Progenitor cell of endocrine pancreas (in vitro differentiated cells): ENCODE data around the gene CELF3. TPM values are rescaled to one million over a fixed set of nuclear protein-coding genes. Genes with fewer than 3 reads are reported as not detected.
A peak's percentile ranks its signal among the peaks of the same experiment; 100 is the strongest.

Experiments used
- DNase-seq: peaks from one replicate; pipeline ENCODE4 v3.0.0; 2021; ENCODE audit warnings: low spot score; ENCODE audit not compliant: unreplicated experiment
- H3K27ac Mint-ChIP-seq: 2 replicates; pipeline ENCODE4 v1.8.0; 2021; ENCODE audit warnings: mild to moderate bottlenecking, moderate library complexity, mixed read lengths
- H3K27me3 Mint-ChIP-seq: 2 replicates; pipeline ENCODE4 v1.8.0; 2021; ENCODE audit warnings: mixed read lengths
- H3K36me3 Mint-ChIP-seq: 2 replicates; pipeline ENCODE4 v1.8.0; 2022; ENCODE audit warnings: mixed read lengths; ENCODE audit not compliant: insufficient read depth
- H3K4me1 Mint-ChIP-seq: 2 replicates; pipeline ENCODE4 v1.8.0; 2021; ENCODE audit warnings: low read depth, mixed read lengths
- H3K4me3 Mint-ChIP-seq: 2 replicates; pipeline ENCODE4 v1.8.0; 2021; ENCODE audit warnings: low read depth, mild to moderate bottlenecking, moderate library complexity, mixed read lengths
- H3K9me3 Mint-ChIP-seq: 2 replicates; pipeline ENCODE4 v1.8.0; 2021; ENCODE audit warnings: low read depth, mixed read lengths
- total RNA-seq: library from RNA; stranded (reverse); gene quantifications from 2 replicates; pipeline ENCODE4 v1.2.1, GENCODE V29; 2021
- TF ChIP-seq, protein P1 (sequence below): fragments of 200-600 bp; sonication (generic); IDR thresholded peaks from one replicate; pipeline ENCODE4 v1.5.0; 2021; ENCODE audit warnings: antibody characterized with exemption, mild to moderate bottlenecking; ENCODE audit not compliant: unreplicated experiment

CELF3 gene
- total RNA-seq, 1 donor from 2014 or later = 22.6 TPM

DNA sequence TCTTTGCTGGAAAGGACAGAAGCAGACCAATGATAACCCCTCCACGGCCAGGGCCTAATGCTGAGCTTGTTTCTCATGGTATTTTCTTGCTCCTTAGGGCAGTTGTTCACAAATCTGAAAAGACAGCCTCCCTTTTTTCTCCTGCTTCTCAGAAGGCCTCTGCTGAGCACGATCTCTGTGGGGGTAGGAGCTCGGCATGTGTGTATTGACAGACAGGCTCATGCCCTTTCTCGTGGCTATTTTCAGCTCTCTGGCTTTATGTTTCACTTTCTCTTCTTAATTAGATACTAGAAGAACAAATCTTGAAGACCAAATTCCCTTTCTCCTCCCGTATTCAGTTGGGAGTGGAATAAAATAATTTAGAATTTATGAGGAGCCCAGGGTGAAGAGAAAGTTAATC lies 4.0 kb upstream of the CELF3 start:
- H3K36me3 Mint-ChIP-seq = no peaks in the 10 kb centered on the region
- H3K9me3 Mint-ChIP-seq = no peaks in the 10 kb centered on the region
- H3K4me1 Mint-ChIP-seq = peaks cover 26% of the 10 kb centered on the region
- DNase-seq = no peak
- TF ChIP-seq, protein P1, sequence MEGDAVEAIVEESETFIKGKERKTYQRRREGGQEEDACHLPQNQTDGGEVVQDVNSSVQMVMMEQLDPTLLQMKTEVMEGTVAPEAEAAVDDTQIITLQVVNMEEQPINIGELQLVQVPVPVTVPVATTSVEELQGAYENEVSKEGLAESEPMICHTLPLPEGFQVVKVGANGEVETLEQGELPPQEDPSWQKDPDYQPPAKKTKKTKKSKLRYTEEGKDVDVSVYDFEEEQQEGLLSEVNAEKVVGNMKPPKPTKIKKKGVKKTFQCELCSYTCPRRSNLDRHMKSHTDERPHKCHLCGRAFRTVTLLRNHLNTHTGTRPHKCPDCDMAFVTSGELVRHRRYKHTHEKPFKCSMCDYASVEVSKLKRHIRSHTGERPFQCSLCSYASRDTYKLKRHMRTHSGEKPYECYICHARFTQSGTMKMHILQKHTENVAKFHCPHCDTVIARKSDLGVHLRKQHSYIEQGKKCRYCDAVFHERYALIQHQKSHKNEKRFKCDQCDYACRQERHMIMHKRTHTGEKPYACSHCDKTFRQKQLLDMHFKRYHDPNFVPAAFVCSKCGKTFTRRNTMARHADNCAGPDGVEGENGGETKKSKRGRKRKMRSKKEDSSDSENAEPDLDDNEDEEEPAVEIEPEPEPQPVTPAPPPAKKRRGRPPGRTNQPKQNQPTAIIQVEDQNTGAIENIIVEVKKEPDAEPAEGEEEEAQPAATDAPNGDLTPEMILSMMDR = no peak
- no peak overlapping the region for H3K4me3 Mint-ChIP-seq
- no peak overlapping the region for H3K27ac Mint-ChIP-seq
- peaks cover 69% of the 10 kb centered on the region for H3K27me3 Mint-ChIP-seq

DNA sequence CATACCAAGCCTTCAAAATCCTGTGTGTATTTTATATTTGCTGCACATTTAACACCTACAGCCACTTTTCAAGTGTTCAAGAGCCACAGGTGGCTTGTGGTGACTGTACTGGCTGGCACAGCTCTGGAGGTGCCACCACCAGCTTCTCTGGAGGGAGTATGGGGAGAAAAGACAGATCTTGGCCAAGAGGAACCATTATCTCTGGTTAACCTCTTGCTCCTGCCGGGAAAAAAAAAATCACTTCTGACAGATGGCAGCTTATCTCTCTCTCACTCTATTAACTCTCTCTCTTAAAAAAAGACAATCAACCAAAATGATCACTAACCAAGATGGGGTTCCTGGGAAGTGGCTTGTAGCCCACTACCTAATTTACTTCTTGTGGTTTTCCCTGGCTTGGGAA lies 3.5 kb upstream of the CELF3 start:
- H3K27ac Mint-ChIP-seq = no peak overlapping the region
- peaks cover 31% of the 10 kb centered on the region for H3K4me1 Mint-ChIP-seq
- TF ChIP-seq, protein P1 = no peak
- H3K4me3 Mint-ChIP-seq = no peak overlapping the region
- no peaks in the 10 kb centered on the region for H3K36me3 Mint-ChIP-seq
- H3K27me3 Mint-ChIP-seq = peaks cover 67% of the 10 kb centered on the region
- H3K9me3 Mint-ChIP-seq = no peaks in the 10 kb centered on the region
- no peak for DNase-seq

DNA sequence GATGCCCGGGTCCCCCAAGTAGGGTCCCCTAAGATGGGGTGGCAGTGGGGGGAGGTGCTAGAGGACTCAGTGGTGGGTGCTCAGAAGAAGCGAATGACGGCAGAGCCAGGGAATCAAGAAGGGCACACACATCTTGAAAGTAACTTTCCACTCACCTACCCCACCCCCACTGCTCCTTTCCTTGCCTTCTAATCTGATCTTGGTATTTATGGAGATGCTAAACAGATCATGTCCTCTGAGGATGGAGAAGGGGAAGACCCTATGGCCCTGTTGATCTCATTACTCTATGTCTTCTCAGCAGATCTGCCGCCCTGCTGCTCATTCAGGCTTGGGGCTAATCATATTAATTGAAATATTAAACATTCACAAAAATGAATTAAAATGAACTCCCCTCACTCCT lies 2.1 kb upstream of the CELF3 start:
- Mint-ChIP-seq H3K27ac (no peak overlapping the region), H3K9me3 (no peaks in the 10 kb centered on the region), H3K4me1 (peaks cover 29% of the 10 kb centered on the region), H3K4me3 (no peak overlapping the region), H3K27me3 (peaks cover 59% of the 10 kb centered on the region), H3K36me3 (no peaks in the 10 kb centered on the region)
- no peak for DNase-seq
- TF ChIP-seq, protein P1 = no peak

- peaks cover 35% of the 10 kb centered on the region for H3K4me1 Mint-ChIP-seq
- H3K4me3 Mint-ChIP-seq = peak overlapping the region; percentile 45
- H3K9me3 Mint-ChIP-seq = no peaks in the 10 kb centered on the region
- no peak overlapping the region for H3K27ac Mint-ChIP-seq
- no peak for DNase-seq
- H3K36me3 Mint-ChIP-seq = no peaks in the 10 kb centered on the region
- H3K27me3 Mint-ChIP-seq = peaks cover 58% of the 10 kb centered on the region
- TF ChIP-seq, protein P1 = no peak
Observed at GRCh38 chr1:151718011-151718431, 1.4 kb upstream of the CELF3 start.

- peaks cover 48% of the 10 kb centered on the region for H3K4me1 Mint-ChIP-seq
Observed at GRCh38 chr1:151716405-151716762, 219 bp downstream of the CELF3 start.

More at GRCh38 chr1:151716405-151716762, 219 bp downstream of the CELF3 start:
- H3K27me3 Mint-ChIP-seq = peaks cover 41% of the 10 kb centered on the region
- peak overlapping the region; percentile 73 for H3K4me3 Mint-ChIP-seq
- H3K9me3 Mint-ChIP-seq = no peaks in the 10 kb centered on the region
- no peak for DNase-seq
- no peaks in the 10 kb centered on the region for H3K36me3 Mint-ChIP-seq
- H3K27ac Mint-ChIP-seq = no peak overlapping the region
- TF ChIP-seq, protein P1 = no peak
